CD4-positive, alpha-beta T cell treated with Interleukin-4 for 1 hour (primary cell): ENCODE measurements around the gene C1orf21.

Experiments
- DNase-seq, 2 donors: peaks; one replicate each; pipeline ENCODE4 v3.0.0-alpha.2; 2020 to 2022

The C1orf21 gene

DNA sequence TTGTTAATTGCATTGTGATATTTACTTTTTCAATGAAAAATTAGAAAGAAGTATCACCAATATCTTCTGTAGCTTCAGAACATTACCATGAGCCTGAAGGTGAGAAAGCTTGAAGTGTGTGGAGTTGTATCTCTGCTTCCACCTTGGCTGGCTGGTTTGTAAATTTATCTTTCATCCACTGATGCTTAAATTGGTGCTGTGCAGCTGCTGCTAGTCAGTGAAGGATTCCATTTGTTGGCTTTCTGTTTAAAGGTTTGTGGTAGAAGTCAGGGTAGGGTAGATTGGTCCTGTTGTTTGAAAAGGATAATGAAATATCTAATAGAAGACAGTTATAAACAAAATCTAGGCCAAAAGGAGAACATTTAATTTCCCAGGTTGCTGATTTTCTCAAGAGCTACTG is 105.7 kb downstream of the C1orf21 start:
- DNase-seq: no peak

DNA sequence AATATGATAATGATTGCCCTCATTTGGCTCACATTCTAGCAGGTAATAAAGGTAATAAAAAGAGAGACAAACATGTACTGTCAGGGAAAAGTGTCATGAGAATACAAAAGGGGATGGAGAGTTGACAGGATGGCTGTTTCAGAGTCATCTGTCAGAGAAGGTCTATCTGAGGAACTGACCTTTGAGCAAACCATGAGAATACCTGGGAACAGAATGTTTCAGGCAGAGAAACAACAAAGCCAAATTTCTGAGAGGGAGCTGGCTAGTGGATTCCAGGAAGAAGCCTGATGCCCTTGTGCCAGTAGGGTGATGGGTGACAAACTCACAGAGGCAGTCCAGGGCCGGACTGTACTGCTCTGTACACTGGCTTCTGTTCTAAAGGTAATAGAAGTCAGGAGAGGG is 107.2 kb downstream of the C1orf21 start:
- DNase-seq: no peak

DNA sequence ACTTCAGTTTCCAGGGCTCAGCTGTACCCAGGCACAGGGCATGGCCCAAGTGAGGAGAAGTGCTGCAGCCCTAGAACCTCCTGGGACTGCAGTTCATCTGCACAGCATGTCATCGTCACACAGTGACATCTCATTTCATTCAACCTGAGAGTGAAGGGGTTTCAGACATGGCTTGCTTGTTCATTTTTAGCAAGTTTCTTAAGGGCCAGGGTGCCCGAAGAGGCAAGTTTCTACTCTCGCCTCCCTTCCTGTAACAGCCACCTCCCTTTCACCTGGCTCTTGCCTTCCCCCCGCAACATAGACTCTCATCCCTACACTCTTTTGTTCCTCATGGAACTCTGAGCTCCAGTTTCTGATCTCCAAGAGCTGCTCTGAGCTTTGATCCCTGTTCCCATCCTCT is 108.1 kb downstream of the C1orf21 start:
- DNase-seq: no peak

DNA sequence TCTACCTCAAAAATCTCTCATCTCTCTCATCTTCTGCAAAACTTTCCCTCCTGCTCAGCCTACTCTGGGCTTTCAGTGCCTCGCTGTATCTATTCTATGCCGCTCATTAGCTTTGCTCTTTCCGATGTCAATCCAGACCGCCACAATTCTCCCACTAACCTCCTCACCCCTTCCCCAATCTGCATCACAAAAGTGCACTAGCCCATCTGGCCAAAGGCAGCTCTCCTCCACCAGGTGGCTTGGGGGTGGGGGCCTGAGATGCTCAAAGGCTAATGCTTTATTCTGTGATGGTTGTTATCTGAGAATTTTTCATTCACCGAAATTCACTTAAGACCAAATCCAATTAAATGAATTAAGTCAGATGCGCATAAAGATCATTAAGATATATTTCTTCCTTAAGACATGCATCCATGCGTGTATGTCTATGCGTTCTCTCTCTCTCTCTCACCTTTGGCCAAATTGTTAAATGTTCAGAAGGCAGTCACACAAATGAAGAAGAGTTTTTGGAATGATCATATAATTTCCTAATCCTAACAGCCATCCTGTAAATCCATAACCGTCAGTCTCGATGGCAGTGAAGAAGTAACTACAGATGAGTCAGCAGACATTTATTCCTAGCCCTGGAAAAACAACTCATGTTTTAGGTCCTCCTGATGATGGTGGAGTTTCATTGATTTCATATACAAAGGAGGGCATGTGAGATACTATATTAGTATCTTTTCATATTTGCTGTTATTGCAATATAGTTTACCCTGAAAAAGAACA is 111.3 kb downstream of the C1orf21 start:
- DNase-seq: no peak

DNA sequence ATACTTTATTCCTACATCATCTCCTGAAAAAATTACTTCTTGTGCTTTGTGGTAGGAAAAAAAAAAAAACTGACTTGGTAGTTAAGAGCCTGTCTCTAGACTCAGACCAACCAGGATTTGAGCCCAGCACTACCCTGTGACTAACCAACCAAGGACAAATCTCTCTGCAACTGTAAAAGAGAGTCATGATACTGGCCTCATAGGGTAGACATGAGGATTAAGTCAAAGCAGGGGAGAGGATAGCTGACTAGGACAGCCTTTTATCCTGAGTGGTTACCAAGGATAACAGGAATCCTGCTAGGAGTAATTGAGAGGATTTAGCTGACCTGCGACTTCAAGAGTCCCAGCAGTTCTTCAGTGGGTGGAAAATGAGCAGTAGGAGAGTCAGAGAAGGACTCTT is 112.8 kb downstream of the C1orf21 start:
- DNase-seq: no peak

DNA sequence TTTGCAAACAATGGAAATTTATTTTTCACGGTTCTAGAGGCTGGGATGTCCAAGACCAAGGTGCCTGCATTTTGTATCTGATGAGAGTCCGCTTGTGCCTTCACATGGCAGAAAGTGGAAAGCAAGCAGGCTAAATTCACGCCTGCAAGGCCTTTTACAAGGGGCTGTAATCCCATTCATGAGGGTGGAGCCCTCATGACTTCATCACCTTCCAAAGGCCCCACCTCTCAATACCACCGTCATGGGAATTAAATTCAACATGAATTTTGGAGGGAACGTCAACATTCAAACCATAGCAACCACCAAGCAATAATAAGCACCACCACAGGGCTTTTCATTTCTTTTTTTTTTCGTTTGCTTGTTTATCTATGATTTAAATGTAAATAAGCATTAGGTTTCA is 115.3 kb downstream of the C1orf21 start:
- no peak for DNase-seq

DNA sequence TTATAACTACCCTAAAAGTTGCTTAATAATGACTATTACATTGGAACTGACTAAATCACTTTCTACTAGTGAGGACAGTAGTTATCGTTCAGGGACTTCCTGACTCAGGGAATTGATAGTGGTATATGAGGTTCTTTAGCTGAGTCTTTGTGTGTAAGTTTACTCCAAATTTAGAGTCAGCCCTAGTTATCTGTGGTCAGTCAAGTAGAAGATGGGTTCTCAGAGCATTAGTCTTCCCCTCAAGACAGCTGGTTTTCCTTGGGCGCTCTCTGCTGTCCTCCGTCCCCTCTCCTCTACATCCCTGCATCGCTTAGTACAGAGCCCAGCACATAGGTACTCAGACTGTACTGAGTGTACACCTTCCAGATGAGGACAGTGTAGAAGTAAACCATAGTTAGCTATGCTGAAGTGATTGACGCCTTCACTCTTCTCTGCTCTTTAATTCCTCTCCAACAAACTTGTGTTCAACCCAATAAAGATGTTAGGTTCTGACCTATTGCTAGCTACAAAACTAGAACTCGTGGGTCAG is 116.5 kb downstream of the C1orf21 start:
- DNase-seq: no peak

DNA sequence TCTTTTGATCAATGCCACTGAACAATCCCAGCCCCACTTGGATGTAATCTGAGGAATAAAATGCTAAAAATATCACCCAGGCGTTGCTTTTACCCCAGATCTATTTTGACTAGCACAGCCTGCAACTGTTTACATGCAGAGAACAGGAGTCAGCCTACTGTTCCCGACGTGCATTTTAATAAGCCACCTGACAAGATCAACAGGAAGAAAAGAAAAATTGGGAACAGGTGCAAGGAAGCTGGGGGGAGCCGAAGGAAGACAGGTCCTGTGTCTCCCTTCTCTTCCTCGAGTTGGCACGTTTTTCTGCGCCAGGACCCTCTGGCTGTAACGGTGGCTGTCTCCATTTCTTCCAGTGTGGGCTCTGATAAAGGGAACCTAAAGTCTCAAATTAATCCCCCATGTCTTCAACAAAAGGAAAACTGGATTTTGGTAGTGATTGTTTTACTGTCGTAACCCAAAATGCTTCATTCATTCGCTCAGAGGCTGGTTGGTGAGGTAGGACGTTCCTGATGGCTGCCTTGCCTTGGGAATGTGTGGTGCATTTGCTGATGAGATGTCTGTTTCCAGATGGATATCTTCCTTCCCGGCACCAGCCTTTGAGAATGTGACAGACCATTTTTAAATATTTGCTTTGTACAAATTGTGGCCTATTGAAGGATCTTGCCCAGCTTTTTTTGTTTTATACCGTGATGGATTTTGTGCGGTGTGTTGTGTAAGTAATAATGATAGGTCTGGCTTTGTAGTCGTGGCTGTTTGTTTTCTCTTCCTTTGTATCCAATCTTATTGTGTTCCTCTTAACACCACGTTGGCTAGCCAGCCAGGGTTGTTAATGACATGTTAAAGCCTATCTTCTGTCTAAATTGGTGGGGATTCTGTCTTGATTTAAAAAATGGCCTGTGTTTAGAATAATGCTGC is 117.5 kb downstream of the C1orf21 start:
- no peak for DNase-seq

DNA sequence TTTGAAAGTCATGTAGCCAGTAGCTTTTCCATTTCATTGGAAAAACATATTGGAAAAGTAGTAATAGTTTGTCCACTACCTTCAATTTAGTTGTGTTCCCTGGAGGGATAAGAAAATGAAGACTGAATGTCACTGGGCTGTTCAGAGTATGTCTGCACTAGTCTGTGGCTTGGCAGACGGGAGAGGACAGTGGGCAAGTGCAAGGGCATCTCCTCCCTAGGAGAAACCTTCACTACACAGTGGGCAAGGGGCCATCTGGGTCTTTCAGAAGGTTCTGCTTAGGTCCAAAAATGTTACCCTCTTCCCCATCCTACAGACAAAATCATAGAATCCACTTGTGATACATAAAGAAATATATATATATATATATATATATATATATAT is 118.1 kb downstream of the C1orf21 start:
- no peak for DNase-seq

DNA sequence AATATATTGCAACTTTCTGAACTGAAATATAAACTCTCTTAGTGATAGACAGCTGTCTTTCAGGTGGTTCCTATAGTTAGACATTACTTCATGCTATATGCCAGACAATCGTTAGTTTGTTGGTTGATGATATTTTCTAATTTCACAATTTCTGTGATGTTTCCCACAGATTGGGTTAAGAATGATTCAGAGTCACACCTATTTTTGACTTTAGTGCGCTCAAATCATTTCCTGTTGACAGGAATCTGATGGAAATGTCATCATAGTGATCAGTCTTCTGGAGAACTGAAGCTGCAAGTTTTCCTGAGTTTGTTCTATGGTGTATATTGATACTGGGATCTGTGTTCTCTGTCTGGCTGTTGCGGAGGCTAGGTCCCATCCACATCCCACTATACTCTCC is 119.7 kb downstream of the C1orf21 start:
- DNase-seq: no peak

DNA sequence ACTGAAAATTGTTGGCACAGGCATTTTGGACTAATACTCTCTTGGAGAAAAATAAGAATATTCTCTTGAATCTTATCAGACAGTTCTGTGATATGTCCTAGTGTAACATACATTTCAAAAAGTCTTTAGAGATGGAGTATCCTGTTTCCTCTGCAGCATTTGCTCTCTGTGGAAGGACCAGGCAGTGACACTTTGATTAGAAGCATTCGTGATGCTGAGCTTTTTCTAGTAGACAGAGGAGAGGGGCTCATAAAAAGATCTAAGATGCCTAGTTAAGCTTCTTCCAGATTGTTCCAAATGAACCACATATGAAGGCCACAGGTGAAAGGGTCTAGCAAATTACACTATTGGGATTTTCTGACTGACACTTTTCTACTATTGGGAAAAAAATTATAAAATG is 120.3 kb downstream of the C1orf21 start:
- DNase-seq: no peak

DNA sequence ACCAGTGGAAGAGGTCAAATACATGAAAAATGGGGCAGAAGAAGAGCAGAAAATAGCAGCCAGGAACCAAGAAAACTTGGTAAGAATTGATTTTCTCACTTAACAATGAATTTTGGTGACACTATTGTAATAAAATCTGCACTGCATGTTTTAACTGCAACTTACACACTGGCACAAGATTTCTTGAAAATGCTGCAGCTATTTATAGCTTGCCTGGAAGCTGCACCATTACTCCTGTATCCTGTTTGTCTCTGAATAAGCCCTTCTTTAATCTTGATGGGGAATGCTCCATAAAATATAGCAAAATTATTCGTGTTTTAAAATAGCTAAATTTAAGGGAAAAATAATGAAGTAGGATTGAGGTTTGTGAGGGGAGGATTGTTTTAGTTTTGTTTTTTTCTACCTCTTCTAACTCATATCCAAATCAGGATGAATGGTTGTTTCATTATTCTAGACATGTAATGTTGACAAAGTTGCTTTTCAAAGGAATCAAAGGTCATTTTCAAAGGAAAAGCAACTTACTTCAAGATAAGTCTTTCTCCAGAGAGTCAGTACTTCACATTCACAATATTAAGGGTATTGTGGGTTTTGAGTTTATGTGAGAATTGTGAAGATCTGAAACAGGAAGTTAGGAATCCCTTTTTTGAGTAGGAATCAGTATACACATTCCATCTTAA is 120.9 kb downstream of the C1orf21 start:
- DNase-seq: no peak

DNA sequence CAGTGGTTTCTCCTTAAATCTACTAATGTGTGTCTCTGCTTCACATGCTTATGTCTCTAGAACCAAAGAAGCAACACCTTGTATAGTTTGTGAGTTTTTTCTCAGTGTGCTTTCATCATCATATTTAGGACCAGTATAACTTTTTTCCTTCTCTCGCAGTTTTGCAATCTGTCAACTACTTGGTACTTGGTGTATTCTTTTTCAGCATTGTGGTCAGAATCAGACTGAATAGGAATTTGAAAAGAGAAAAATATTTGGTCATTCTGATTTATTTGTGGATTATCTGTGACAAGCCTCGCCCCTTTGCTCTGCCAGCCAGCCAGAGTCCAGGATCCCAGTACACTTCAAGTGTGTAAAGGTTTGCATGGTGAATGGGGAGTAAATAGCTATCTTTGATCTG is 122.3 kb downstream of the C1orf21 start:
- DNase-seq: no peak

DNA sequence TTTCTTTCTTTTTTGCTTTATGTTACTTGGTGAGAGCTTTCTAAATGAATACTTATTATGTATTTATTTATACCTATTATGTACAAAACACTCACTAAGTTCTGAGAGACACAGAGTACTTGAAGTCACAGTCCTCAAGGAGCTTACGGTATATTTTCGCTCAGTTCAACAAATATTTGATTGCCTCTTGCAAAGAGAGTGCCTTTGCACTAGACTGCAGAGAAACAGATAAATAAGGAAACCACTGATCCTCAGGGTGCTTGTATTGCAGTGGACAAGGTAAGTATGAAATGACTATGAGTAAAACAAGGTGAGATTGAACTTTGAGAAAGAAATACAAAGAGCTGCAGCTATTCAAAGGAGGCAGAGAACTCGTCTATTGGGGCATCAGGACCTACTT is 123.3 kb downstream of the C1orf21 start:
- DNase-seq: no peak

DNA sequence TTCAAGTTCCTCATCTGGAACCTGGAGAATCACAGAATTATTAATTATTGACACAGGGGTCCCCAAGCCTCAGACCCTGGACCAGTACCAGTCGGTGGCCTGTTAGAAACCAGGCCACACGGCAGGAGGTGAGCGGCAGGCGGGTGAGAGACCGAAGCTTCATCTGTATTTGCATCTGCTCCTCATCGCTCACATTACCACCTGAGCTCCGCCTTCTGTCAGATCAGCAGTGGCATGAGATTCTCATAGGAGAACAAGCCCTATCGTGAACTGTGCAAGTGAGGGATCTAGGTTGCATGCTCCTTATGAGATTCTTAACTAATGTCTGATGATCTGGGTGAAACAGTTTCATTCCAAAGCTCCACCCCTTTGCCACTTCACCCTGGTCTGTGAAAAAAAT is 125.9 kb downstream of the C1orf21 start:
- DNase-seq: no peak

DNA sequence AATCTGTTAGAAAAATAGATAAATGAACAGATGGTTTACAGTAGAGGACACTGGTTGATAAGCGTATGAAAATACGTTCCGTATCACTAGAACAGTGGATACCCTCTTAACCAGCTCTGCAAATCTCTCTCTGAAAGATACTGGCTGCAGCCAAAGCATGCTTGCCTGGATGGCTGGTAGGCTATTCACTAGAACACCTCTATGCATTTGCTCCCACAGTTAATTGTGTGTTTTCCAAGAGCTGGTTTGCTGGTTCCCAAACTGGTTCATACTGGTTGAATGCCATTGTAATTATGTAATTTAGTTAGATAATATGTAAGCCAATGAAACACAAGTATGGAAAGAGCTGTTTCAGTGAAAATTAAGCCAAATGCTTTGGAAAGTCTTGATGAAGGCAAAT is 126.6 kb downstream of the C1orf21 start:
- DNase-seq: no peak

DNA sequence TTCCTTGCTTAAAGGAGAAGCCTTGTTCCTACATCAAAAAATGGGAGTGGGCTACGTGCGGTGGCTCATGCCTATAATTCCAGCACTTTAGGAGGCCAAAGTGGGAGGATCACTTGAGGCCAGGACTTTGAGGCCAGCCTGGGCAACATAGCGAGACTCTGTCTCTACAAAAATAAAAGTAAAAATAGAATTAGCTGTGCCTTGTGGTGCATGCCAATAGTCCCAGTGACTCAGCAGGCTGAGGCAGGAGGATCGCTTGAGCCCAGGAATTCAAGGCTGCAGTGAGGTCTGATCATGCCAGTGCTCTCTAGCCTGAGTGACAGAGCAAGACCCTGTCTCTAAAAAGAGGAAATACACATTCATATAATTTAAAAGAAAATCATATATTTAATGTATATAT is 127.1 kb downstream of the C1orf21 start:
- no peak for DNase-seq

DNA sequence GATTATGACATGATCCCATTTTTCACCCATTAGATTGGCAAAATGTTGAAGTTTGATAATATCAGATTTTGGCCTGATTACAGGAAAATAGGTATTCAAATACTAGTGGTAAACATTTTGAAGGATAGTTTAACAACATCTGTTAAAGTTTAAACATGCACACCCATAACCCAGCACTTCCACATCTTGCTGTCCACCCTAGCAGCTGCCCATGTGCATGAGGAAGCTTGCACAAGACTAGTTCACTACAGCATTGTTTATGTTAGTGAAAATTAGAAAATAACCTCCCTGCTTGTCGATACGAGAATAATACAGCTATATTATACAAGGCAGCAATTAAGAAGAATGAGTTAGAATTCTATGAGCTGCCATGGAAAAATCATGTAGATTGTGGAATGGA is 127.6 kb downstream of the C1orf21 start:
- DNase-seq: no peak

DNA sequence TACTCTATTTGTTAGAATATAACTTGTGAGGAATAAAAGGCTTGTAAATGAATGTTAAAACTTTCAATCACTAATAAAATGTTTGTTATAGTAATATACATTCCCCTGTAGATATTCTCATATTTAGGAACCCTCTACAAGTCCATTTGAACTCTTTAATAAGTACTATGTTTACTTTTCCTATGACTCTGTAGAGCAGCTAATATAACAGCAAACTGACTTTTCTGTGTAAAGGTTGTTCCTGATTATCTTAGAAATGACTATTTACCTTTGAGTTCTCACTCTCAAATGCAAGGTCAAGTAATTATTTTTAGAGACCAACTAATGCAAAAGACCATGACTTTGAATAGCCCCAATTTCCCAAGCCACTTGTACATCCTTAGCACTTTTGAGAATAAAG is 130.3 kb downstream of the C1orf21 start:
- DNase-seq: no peak

DNA sequence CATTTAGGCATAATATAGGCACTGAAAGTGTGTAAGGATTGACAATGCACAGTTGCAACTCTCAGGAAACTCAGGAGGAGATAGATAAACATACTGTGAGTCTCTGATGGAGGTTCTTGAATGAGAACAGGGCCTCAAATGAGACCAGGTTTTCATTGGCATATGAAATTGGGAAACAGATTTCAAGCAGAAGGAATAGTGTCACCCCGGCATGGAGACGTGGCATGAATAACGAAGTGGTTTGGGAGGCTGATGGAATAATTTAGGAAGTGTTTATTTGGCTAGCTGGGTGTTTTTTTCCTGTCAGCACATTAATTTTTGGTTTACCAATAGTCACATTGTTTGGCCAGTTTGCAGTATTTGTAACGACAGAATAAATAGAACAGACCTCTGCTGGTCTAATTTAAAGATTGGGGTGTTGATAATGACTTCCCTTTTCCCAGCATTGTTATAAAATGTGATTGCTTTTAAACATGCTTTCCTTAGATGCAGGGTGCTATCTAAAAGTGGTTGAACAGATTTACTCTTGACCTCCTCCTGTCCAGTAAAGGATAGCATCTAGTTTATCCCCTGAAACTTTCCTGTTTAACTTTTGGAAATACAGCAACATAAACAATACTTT is 132.0 kb downstream of the C1orf21 start:
- DNase-seq: no peak

DNA sequence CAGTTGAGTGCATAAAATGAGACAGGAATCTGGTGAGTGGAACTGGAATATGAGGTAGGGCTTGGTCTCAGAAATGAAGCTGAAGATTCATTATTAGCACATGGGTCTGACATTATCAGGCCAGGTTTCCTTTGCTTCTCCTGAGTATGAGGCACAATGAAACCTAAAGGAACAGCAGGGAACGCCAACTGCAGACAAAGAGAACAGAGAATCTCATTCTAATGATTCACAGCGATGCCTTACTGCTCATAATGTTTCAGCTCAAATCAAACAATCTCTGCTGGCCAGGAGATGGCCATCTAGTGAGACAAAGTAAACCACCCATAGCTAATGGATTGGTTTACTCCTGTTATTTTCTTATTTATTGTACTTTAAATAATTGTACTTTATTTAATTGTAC is 133.5 kb downstream of the C1orf21 start:
- no peak for DNase-seq

DNA sequence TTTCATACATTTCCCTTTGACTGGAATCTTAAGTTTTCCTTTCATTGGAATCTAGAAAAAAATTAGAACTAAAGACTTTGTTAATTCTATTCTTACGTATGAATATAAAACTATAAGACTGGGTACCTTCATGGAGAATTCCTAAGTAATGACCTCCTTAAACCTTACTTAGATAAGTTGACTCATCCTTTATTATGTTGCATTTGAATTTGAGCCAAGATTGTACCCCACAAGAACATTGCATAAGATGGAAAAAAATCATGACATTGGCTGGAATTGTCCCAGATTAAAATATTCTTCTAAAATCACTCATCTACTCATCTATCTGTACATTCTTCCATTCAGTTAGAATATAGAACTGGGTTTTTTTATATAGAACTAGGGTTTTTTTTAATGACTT is 137.4 kb downstream of the C1orf21 start:
- no peak for DNase-seq

DNA sequence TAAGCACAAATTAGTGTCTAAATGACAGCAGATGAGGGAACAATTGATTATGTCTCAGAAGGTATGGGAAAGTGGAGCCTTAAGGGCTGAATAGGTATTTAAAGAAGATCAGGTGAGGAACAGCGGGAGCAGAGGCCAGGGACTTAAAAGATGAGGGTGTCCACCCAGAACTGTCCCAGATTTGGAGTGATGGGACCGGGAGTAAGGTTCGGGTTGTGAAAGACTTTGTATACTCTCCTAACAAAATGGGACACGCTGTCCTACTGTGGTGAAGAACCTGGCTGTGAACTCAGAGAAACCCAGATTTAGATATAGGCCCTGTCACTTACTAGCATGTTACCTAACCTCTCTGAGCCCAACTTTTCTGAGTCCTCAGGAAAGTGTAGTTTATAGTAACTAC is 140.6 kb downstream of the C1orf21 start:
- DNase-seq: no peak
